GM19372 (cell line): ENCODE results near the gene MPG.

Experiments used
- ATAC-seq: cut with Tn5 transposase; IDR thresholded peaks from one replicate; pipeline ENCODE4 v1.9.1; 2021; ENCODE audit warnings: mild to moderate bottlenecking, low read depth, moderate library complexity; ENCODE audit not compliant: unreplicated experiment

MPG gene

GRCh38 chr16:79151-80054 is 1.4 kb downstream of the MPG start:
- no peak for ATAC-seq

GRCh38 chr16:83060-83603 is 5.1 kb downstream of the MPG start:
- ATAC-seq = no peak

GRCh38 chr16:83781-84615 is 6.0 kb downstream of the MPG start:
- no peak for ATAC-seq

- ATAC-seq = no peak
Measured at GRCh38 chr16:84718-85406, 6.8 kb downstream of the MPG start.

GRCh38 chr16:85407-85782 is 7.4 kb downstream of the MPG start:
- ATAC-seq = no peak

- ATAC-seq = no peak
Measured at GRCh38 chr16:85865-86264, 7.8 kb downstream of the MPG start.

GRCh38 chr16:86483-86952 is 8.5 kb downstream of the MPG start:
- no peak for ATAC-seq

GRCh38 chr16:88613-89012 is 10.6 kb downstream of the MPG start:
- no peak for ATAC-seq

- no peak for ATAC-seq
Measured at GRCh38 chr16:89391-90302, 11.6 kb downstream of the MPG start.

- no peak for ATAC-seq
Measured at GRCh38 chr16:91484-91883, 13.5 kb downstream of the MPG start.

GRCh38 chr16:92431-93339 is 14.7 kb downstream of the MPG start:
- ATAC-seq = no peak

- ATAC-seq = no peak
Measured at GRCh38 chr16:94918-95265, 16.9 kb downstream of the MPG start.

- ATAC-seq = peak; percentile 65
Measured at GRCh38 chr16:96935-97381, 18.9 kb downstream of the MPG start.

GRCh38 chr16:97822-98221 is 19.8 kb downstream of the MPG start:
- no peak for ATAC-seq

- no peak for ATAC-seq
Measured at GRCh38 chr16:100989-101388, 23.0 kb downstream of the MPG start.

- no peak for ATAC-seq
Measured at GRCh38 chr16:101586-101985, 23.6 kb downstream of the MPG start.

GRCh38 chr16:102060-102855 is 24.2 kb downstream of the MPG start:
- no peak for ATAC-seq

- no peak for ATAC-seq
Measured at GRCh38 chr16:104355-104754, 26.3 kb downstream of the MPG start.
